Measurements from ENCODE around the gene FBXO42.
"Not testable (repeated sequence)": the region's sequence is repeated elsewhere in the genome, so short reads cannot be mapped to it uniquely, and the experiment has no call there.

- TF ChIP-seq CTCF (conservative IDR thresholded peaks at IDR 0.05; ENCODE audit: low read depth in 2 of 2); EZH2 (IDR thresholded peaks at IDR 0.05; ENCODE audit: low read depth, unreplicated experiment); NANOG (IDR thresholded peaks at IDR 0.05; ENCODE audit: borderline replicate concordance); EZH2phosphoT487 (IDR thresholded peaks at IDR 0.05; ENCODE audit: unreplicated experiment); REST (IDR thresholded peaks at IDR 0.05; ENCODE audit: unreplicated experiment); JUNB (IDR thresholded peaks at IDR 0.05; ENCODE audit: unreplicated experiment); POLR2AphosphoS5 (IDR thresholded peaks at IDR 0.05; ENCODE audit: low read depth); CREB1 (CRISPR knock-in tag; IDR thresholded peaks at IDR 0.05; ENCODE audit: low read depth); ZNF331 (CRISPR knock-in tag; IDR thresholded peaks at IDR 0.05; ENCODE audit: low read depth); ETS1 (IDR thresholded peaks at IDR 0.05); ZNF114 (CRISPR knock-in tag; IDR thresholded peaks at IDR 0.05): not testable (repeated sequence)
Measured at GRCh38 chr1:16246239-16246638, 106.0 kb downstream of the FBXO42 start.
